ENCODE data around the gene STOML2. TPM values are rescaled to one million over a fixed set of nuclear protein-coding genes. Genes with fewer than 3 reads are reported as not detected.

STOML2 gene, protein sequence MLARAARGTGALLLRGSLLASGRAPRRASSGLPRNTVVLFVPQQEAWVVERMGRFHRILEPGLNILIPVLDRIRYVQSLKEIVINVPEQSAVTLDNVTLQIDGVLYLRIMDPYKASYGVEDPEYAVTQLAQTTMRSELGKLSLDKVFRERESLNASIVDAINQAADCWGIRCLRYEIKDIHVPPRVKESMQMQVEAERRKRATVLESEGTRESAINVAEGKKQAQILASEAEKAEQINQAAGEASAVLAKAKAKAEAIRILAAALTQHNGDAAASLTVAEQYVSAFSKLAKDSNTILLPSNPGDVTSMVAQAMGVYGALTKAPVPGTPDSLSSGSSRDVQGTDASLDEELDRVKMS
- total RNA-seq: 123 and 154 TPM in 2 replicates

GRCh38 chr9:35102769-35103659, at the start of gene STOML2:
Gene STOML2, minus strand, starts transcription at chr9:35103131. Its CDS starts 37 bp downstream, at chr9:35103094.

GRCh38 chr9:35115680-35116538, 13.0 kb upstream of the STOML2 start, which contains the start of gene ATOSB:
Gene ATOSB, minus strand, starts transcription at chr9:35115862. Its CDS starts 7,588 bp downstream, at chr9:35108274.

GRCh38 chr9:35096035-35096849, 6.7 kb downstream of the STOML2 start, which contains the start of gene PIGO:
Gene PIGO, minus strand, starts transcription at chr9:35096591. Its CDS starts 1,026 bp downstream, at chr9:35095565.

DNA sequence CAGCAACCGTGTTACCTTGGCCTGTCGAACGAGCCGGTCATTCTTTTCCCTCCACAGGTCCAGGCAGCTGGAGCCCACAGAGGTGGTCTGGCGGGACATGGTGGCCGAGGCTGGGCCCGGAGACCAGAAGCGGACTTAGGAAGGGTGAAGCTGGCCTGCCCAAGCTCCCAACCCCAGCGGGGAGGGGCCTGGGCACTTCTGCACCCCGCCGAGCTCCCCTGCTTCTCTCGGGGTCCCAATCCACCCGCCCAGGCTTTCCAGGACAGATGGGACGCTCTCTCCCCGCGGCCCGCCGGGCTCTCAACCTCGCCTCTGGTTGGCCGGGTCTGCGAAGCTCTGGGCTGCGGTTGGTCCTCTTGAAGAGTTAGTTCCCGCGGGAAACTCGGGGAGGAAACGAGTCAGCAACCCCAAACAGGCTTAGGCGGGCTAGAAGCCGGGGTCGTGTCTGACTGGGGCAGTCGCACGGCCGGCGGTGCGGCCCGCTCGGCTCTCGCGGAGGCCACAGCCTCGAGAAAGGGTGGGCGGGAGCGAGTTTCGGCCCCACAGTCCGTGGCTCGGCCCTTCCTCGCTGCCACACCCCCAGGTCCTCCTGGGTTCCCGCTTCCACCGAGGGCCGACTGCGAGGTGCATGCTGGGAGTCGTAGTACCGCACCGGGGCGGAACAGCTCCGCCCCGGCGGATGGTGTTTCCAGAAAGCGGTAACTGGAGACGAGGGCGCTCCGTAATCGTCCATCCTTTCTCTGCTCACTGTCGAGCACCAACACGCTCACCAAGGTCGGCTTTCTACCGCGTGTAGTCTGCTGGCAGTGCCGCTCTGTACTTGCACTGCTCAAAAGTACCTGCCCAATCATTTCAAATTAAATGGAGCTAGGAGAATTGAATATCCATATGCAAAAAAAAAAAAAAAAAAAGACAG, 23.2 kb downstream of the STOML2 start, which contains the start of gene FANCG:
FANCG (minus strand) TSS at position 517 of the 916 bp plus-strand sequence; CDS start at position 99, 418 bp downstream.

GRCh38 chr9:35072461-35073278, 30.3 kb downstream of the STOML2 start, which contains the start of gene VCP:
Gene VCP, minus strand, starts transcription at chr9:35072625. Its CDS starts 272 bp downstream, at chr9:35072353.

Other genes with a start within 250 kb of the STOML2 start
- gene PHF24, start 144.8 kb downstream of the STOML2 start, total RNA-seq: 0.09 and 0.16 TPM in 2 replicates
- 6.5 and 8.0 TPM in 2 replicates for gene DNAJB5, start 113.4 kb downstream of the STOML2 start, total RNA-seq
- 468 and 475 TPM in 2 replicates for gene VCP, start 30.5 kb downstream of the STOML2 start, total RNA-seq
- gene FANCG, start 23.2 kb downstream of the STOML2 start, total RNA-seq: 11.5 and 11.8 TPM in 2 replicates
- gene PIGO, start 6.5 kb downstream of the STOML2 start, total RNA-seq: 6.9 and 9.0 TPM in 2 replicates
- gene ATOSB, start 12.7 kb upstream of the STOML2 start, total RNA-seq: 11.3 and 19.5 TPM in 2 replicates
- gene UNC13B, start 58.9 kb upstream of the STOML2 start, total RNA-seq: 21.0 and 25.5 TPM in 2 replicates